Skeletal muscle tissue (tissue), 4 donors: Measurements from ENCODE around the gene MAPK13. TPM values are rescaled to one million over a fixed set of nuclear protein-coding genes. Genes with fewer than 3 reads are reported as not detected.

ENCODE experiments used
- H3K27ac ChIP-seq: one replicate; pipeline ENCODE4 v1.7.0; 2013; ENCODE audit warnings: mild to moderate bottlenecking, low read depth, low read length, inconsistent platforms
- H3K27me3 ChIP-seq, 3 donors: one replicate each; pipeline ENCODE4 v1.7.0; 2013; ENCODE audit warnings: low read length in 3 of 3; ENCODE audit not compliant: control insufficient read depth in 3 of 3, insufficient read depth in 3 of 3
- H3K36me3 ChIP-seq, 3 donors: one replicate each; pipeline ENCODE4 v1.7.0; 2013; ENCODE audit warnings: low read length in 3 of 3; ENCODE audit not compliant: control insufficient read depth in 3 of 3, insufficient read depth in 3 of 3
- H3K4me1 ChIP-seq, 3 donors: one replicate each; pipeline ENCODE4 v1.7.0; 2013; ENCODE audit warnings: low read length in 3 of 3, mild to moderate bottlenecking in 3 of 3; ENCODE audit not compliant: control insufficient read depth in 3 of 3, insufficient read depth in 3 of 3
- H3K4me3 ChIP-seq, 3 donors: one replicate each; pipeline ENCODE4 v1.7.0; 2013; ENCODE audit warnings: low read length in 3 of 3
- H3K9ac ChIP-seq, 3 donors: one replicate each; pipeline ENCODE4 v1.7.0; 2013; ENCODE audit warnings: low read length in 3 of 3, mild to moderate bottlenecking in 3 of 3, moderate library complexity in 2 of 3, low read depth in 1 of 3
- H3K9me3 ChIP-seq, 3 donors: one replicate each; pipeline ENCODE4 v1.7.0; 2013; ENCODE audit warnings: low read length in 3 of 3; ENCODE audit not compliant: control insufficient read depth in 3 of 3
- total RNA-seq: library from RNA; depleted of rRNA; stranded (reverse); fragments of >200 nt; gene quantifications from one replicate; pipeline ENCODE4 v1.2.3, GENCODE V29; 2014
- donor health status: Osteomylitis.

MAPK13 gene
- total RNA-seq, 1 donor from 2014 or later, result 3.1 TPM

- H3K9me3 ChIP-seq, result no peaks in the 10 kb centered on the region
- no peak overlapping the region for H3K9ac ChIP-seq
- no peak overlapping the region for H3K4me3 ChIP-seq
- H3K27ac ChIP-seq, result no peak overlapping the region
- H3K4me1 ChIP-seq, result peaks cover 0 to 11% (median 5%) of the 10 kb centered on the region in 3 donors
- peaks cover 12 to 34% (median 32%) of the 10 kb centered on the region in 3 donors for H3K36me3 ChIP-seq
- no peaks in the 10 kb centered on the region for H3K27me3 ChIP-seq
These were observed 31.2 kb upstream of the MAPK13 start for GRCh38 chr6:36098920-36099647.

- H3K36me3 ChIP-seq, result peaks cover 17 to 39% (median 33%) of the 10 kb centered on the region in 3 donors
- H3K9ac ChIP-seq, result no peak overlapping the region
- no peaks in the 10 kb centered on the region for H3K9me3 ChIP-seq
- peaks cover 0 to 6% (median 4%) of the 10 kb centered on the region in 3 donors for H3K4me1 ChIP-seq
- H3K27me3 ChIP-seq, result no peaks in the 10 kb centered on the region
- H3K27ac ChIP-seq, result no peak overlapping the region
- H3K4me3 ChIP-seq, result no peak overlapping the region
These were observed 30.3 kb upstream of the MAPK13 start for GRCh38 chr6:36099869-36100483.

GRCh38 chr6:36101691-36102090 lies 28.6 kb upstream of the MAPK13 start:
- H3K4me1 ChIP-seq, result peaks cover 0 to 2% (median 0%) of the 10 kb centered on the region in 3 donors
- H3K36me3 ChIP-seq, result peaks cover 19 to 33% (median 29%) of the 10 kb centered on the region in 3 donors
- H3K9ac ChIP-seq, result no peak overlapping the region
- no peak overlapping the region for H3K4me3 ChIP-seq
- H3K9me3 ChIP-seq, result no peaks in the 10 kb centered on the region
- no peak overlapping the region for H3K27ac ChIP-seq
- H3K27me3 ChIP-seq, result no peaks in the 10 kb centered on the region

- H3K4me1 ChIP-seq, result peaks cover 0 to 2% (median 0%) of the 10 kb centered on the region in 3 donors
- H3K27ac ChIP-seq, result no peak overlapping the region
- no peak overlapping the region for H3K9ac ChIP-seq
- no peaks in the 10 kb centered on the region for H3K9me3 ChIP-seq
- no peaks in the 10 kb centered on the region for H3K27me3 ChIP-seq
- peaks cover 24 to 35% (median 31%) of the 10 kb centered on the region in 3 donors for H3K36me3 ChIP-seq
- no peak overlapping the region for H3K4me3 ChIP-seq
These were observed 27.5 kb upstream of the MAPK13 start for GRCh38 chr6:36102853-36103252.

- Histone ChIP-seq H3K4me1 (peaks cover 0 to 2% (median 0%) of the 10 kb centered on the region in 3 donors), H3K9me3 (no peaks in the 10 kb centered on the region), H3K27ac (no peak overlapping the region), H3K36me3 (peaks cover 34 to 50% (median 45%) of the 10 kb centered on the region in 3 donors), H3K27me3 (no peaks in the 10 kb centered on the region), H3K4me3 (no peak overlapping the region), H3K9ac (no peak overlapping the region)
These were observed 25.5 kb upstream of the MAPK13 start for GRCh38 chr6:36104836-36105235.

- Histone ChIP-seq H3K4me3 (no peak overlapping the region), H3K9ac (peak overlapping the region in 1 of 3 donors; percentile 23), H3K4me1 (peaks cover 4 to 7% (median 4%) of the 10 kb centered on the region in 3 donors), H3K36me3 (peaks cover 25 to 41% (median 32%) of the 10 kb centered on the region in 3 donors), H3K27me3 (no peaks in the 10 kb centered on the region), H3K9me3 (no peaks in the 10 kb centered on the region), H3K27ac (no peak overlapping the region)
These were observed 21.2 kb upstream of the MAPK13 start for GRCh38 chr6:36109092-36109491.

GRCh38 chr6:36110050-36110449 lies 20.3 kb upstream of the MAPK13 start:
- H3K9ac ChIP-seq, result no peak overlapping the region
- H3K4me1 ChIP-seq, result peaks cover 6 to 10% (median 8%) of the 10 kb centered on the region in 3 donors
- peaks cover 20 to 40% (median 27%) of the 10 kb centered on the region in 3 donors for H3K36me3 ChIP-seq
- no peaks in the 10 kb centered on the region for H3K9me3 ChIP-seq
- no peaks in the 10 kb centered on the region for H3K27me3 ChIP-seq
- H3K4me3 ChIP-seq, result no peak overlapping the region
- no peak overlapping the region for H3K27ac ChIP-seq

- no peaks in the 10 kb centered on the region for H3K9me3 ChIP-seq
These were observed 19.4 kb upstream of the MAPK13 start for GRCh38 chr6:36110863-36111262.

GRCh38 chr6:36111526-36111925 lies 18.8 kb upstream of the MAPK13 start:
- Histone ChIP-seq H3K4me3 (no peak overlapping the region), H3K9ac (no peak overlapping the region), H3K4me1 (peaks cover 6 to 11% (median 10%) of the 10 kb centered on the region in 3 donors), H3K36me3 (peaks cover 18 to 36% (median 27%) of the 10 kb centered on the region in 3 donors), H3K9me3 (no peaks in the 10 kb centered on the region), H3K27ac (no peak overlapping the region), H3K27me3 (no peaks in the 10 kb centered on the region)

More at GRCh38 chr6:36110863-36111262, 19.4 kb upstream of the MAPK13 start:
- peaks cover 19 to 34% (median 27%) of the 10 kb centered on the region in 3 donors for H3K36me3 ChIP-seq
- H3K4me1 ChIP-seq, result peaks cover 6 to 11% (median 10%) of the 10 kb centered on the region in 3 donors
- no peak overlapping the region for H3K4me3 ChIP-seq
- H3K27ac ChIP-seq, result no peak overlapping the region
- H3K27me3 ChIP-seq, result no peaks in the 10 kb centered on the region
- no peak overlapping the region for H3K9ac ChIP-seq

- Histone ChIP-seq H3K27me3 (no peaks in the 10 kb centered on the region), H3K9me3 (no peaks in the 10 kb centered on the region), H3K27ac (no peak overlapping the region), H3K4me1 (peaks cover 6 to 11% (median 10%) of the 10 kb centered on the region in 3 donors), H3K36me3 (peaks cover 11 to 33% (median 24%) of the 10 kb centered on the region in 3 donors), H3K4me3 (no peak overlapping the region), H3K9ac (no peak overlapping the region)
These were observed 17.3 kb upstream of the MAPK13 start for GRCh38 chr6:36113049-36113448.
